ENCODE data around the gene USP21. TPM values are rescaled to one million over a fixed set of nuclear protein-coding genes. Genes with fewer than 3 reads are reported as not detected.
A peak's percentile ranks its signal among the peaks of the same experiment; 100 is the strongest.

Gene USP21
- total RNA-seq (2016; rRNA removed; fragmentation: Illumina TruSeq; extraction: Trizol) (7.4 and 10.1 TPM in 2 replicates), polyA plus RNA-seq (2011; rRNA removed) (31.0 and 33.1 TPM in 2 replicates), polyA minus RNA-seq (2011; rRNA and poly(A)+ RNA removed; ENCODE audit: low replicate concordance) (21.0 and 31.8 TPM in 2 replicates), Bru-seq, nascent RNA (percentile 70 among the genes with signal in this experiment), BruChase-seq, experiment 1, labeled RNA remaining after a 6-hour chase (percentile 88 among the genes with signal in this experiment), BruChase-seq, experiment 2, labeled RNA remaining after a 2-hour chase (percentile 85 among the genes with signal in this experiment)
- 8.6 and 9.8 TPM in 2 replicates for total RNA-seq (2016; cell fraction: cytosol; rRNA removed; fragmentation: Illumina TruSeq; extraction: Trizol; ENCODE audit: low read depth)
- 6.5 and 10.5 TPM in 2 replicates for total RNA-seq (2016; cell fraction: insoluble cytoplasmic fraction; rRNA removed; fragmentation: Illumina TruSeq; extraction: Trizol)
- 17.0 and 23.7 TPM in 2 replicates for total RNA-seq (2016; cell fraction: membrane; rRNA removed; fragmentation: Illumina TruSeq; extraction: Trizol)
- 17.3 and 17.6 TPM in 2 replicates for total RNA-seq (2016; cell fraction: nucleus; rRNA removed; fragmentation: Illumina TruSeq; extraction: Trizol)
- polyA plus RNA-seq (2011; cell fraction: cytosol; rRNA removed) = 14.0 and 19.2 TPM in 2 replicates
- 157 and 234 TPM in 2 replicates for polyA plus RNA-seq (2011; cell fraction: nucleus; rRNA removed)
- 14.8 and 16.5 TPM in 2 replicates for polyA plus RNA-seq (2012)
- 25.1 and 35.9 TPM in 2 replicates for polyA plus RNA-seq (2016; cell fraction: cytosol; fragmentation: Illumina TruSeq; extraction: Trizol; ENCODE audit: low read depth)
- 15.8 and 21.8 TPM in 2 replicates for polyA plus RNA-seq (2016; cell fraction: insoluble cytoplasmic fraction; fragmentation: Illumina TruSeq; extraction: Trizol; ENCODE audit: low read depth)
- polyA plus RNA-seq (2016; cell fraction: membrane; fragmentation: Illumina TruSeq; extraction: Trizol; ENCODE audit: low read depth) = 48.3 and 50.3 TPM in 2 replicates
- polyA plus RNA-seq (2016; cell fraction: nucleus; fragmentation: Illumina TruSeq; extraction: Trizol; ENCODE audit: insufficient read depth, low read depth) = 65.1 and 67.0 TPM in 2 replicates
- polyA minus RNA-seq (2011; cell fraction: cytosol; rRNA and poly(A)+ RNA removed) = 8.2 and 8.9 TPM in 2 replicates
- polyA minus RNA-seq (2011; cell fraction: nucleus; rRNA and poly(A)+ RNA removed) = 30.3 and 31.9 TPM in 2 replicates
- long read RNA-seq, experiment 1, partial matches to known transcripts = 1 of 13 reads
- long read RNA-seq, experiment 1, other reads (novel, unspliced or antisense) = 5 of 13 reads
- long read RNA-seq, experiment 2, partial matches to known transcripts = 3 of 20 reads
- long read RNA-seq, experiment 2, other reads (novel, unspliced or antisense) = 9 of 20 reads

DNA sequence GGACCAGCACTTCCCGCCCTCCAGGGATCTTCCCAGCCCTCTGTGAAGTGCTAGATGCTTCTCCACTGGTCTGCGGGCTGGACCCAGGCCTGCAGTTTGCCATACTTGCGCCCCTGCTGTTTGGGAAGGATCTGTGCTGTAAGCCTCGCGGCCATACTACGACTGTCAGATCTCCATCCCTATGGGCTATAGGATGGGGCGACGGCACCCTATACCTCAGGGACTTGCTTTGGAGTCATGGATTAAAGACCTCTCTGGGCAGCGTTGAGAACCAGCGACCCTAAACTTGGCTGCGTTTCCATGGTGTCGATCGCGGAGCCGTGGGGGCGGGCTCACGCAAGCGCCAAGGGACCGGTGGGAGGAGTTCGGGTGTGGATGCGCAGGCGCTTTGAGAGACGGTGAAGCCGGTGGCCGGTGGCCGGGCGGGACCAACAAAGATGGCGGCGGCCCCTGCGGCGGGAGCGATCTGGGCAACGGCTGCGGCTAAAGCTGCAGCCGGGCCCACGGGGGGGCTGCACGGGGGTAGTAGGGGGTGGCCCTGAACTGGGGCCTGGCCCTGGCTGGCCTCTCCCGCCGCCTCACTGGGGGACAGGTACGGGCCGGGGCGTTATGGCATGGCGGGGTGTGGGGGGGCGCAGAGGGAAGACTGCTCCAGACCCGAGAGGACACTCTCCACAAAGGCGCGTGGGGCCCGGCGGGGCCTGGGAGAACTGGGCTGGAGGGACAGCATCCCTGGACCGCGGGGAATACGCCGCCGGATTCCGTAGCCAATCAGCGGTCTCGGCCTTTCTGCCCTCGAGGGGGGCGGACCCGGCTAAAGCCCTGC, at the start of gene USP21:
Gene USP21 (plus strand): TSS at position 414 of the 826 bp plus-strand sequence. CDS start 1,141 bp downstream, outside the sequence.
- peak within 1 kb of the TSS; percentile 97 for H3K4me2 ChIP-seq (ENCODE audit: low read depth, low read length)
- DNase-seq (ENCODE audit: low spot score) (peak; percentile 79), ATAC-seq (peak; percentile 93), FAIRE-seq (peak; percentile 71)
- intact Hi-C loops (cut with micrococcal nuclease; ENCODE audit: unreplicated experiment) (no loop called here), in situ Hi-C loops (cut with HindIII; ENCODE audit: extremely low pct_ligation_motif_present, low pct_unique_long_range_greater_than_20kb) (no loop called here)
- no peaks in the 10 kb centered on the region; a peak in 1 of 5 replicates for H3K27me3 ChIP-seq (ENCODE audit: control insufficient read depth in 1 of 2, insufficient read depth in 2 of 2, low read length in 2 of 2)
- peak within 1 kb of the TSS; percentile 84 to 95 (median 94) for H3K4me3 ChIP-seq (replicated peaks in 1 of 3; ENCODE audit: insufficient read depth in 1 of 3, low read depth in 2 of 3, low read length in 3 of 3)
- ChIA-PET POLR2A (no interaction called here), CTCF (ENCODE audit: low intra/inter-chr PET ratio, low total read pairs) (no interaction called here)
- H3K27ac ChIP-seq (ENCODE audit: extremely low read length, insufficient read depth, low read length) = peak within 1 kb of the TSS; percentile 64
- no peaks in the 10 kb centered on the region for H3K9me3 ChIP-seq (ENCODE audit: low read length)
- 20% methylated on average over 22 of the region's 60 CpGs for WGBS (ENCODE audit: low lambda C conversion rate)
- peaks cover 44% of the 10 kb centered on the region for H3K4me1 ChIP-seq (ENCODE audit: insufficient read depth, low read length)
- peaks cover 11 to 37% of the 10 kb centered on the region in 2 experiments; a peak in 4 of 5 replicates for H3K36me3 ChIP-seq (replicated peaks in 1 of 2; ENCODE audit: control insufficient read depth in 1 of 2, insufficient read depth in 2 of 2, low read length in 2 of 2)
- H2AFZ ChIP-seq (ENCODE audit: low read length) = peak within 1 kb of the TSS; percentile 59
- peak within 1 kb of the TSS; percentile 91 for H3K9ac ChIP-seq (ENCODE audit: insufficient read depth, low read depth, low read length)
- no peaks in the 10 kb centered on the region for H4K20me1 ChIP-seq (ENCODE audit: insufficient read depth, low read length)
- peaks cover 15% of the 10 kb centered on the region for H3K79me2 ChIP-seq (ENCODE audit: insufficient read depth, low read length)
- no TSS peak for BruUV-seq (replicated peaks)
- TF ChIP-seq, protein P1, sequence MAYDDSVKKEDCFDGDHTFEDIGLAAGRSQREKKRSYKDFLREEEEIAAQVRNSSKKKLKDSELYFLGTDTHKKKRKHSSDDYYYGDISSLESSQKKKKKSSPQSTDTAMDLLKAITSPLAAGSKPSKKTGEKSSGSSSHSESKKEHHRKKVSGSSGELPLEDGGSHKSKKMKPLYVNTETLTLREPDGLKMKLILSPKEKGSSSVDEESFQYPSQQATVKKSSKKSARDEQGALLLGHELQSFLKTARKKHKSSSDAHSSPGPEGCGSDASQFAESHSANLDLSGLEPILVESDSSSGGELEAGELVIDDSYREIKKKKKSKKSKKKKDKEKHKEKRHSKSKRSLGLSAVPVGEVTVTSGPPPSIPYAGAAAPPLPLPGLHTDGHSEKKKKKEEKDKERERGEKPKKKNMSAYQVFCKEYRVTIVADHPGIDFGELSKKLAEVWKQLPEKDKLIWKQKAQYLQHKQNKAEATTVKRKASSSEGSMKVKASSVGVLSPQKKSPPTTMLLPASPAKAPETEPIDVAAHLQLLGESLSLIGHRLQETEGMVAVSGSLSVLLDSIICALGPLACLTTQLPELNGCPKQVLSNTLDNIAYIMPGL (CRISPR knock-in tag; IDR thresholded peaks at IDR 0.05; ENCODE audit: borderline replicate concordance in 1 of 2, low read depth in 1 of 2) = peak in 1 of 2 experiments; percentile 70; a peak in 2 of 4 replicates
- no peak for TF ChIP-seq MTF2 (CRISPR knock-in tag; IDR thresholded peaks at IDR 0.05; ENCODE audit: borderline replicate concordance)
- TF ChIP-seq, protein P2, sequence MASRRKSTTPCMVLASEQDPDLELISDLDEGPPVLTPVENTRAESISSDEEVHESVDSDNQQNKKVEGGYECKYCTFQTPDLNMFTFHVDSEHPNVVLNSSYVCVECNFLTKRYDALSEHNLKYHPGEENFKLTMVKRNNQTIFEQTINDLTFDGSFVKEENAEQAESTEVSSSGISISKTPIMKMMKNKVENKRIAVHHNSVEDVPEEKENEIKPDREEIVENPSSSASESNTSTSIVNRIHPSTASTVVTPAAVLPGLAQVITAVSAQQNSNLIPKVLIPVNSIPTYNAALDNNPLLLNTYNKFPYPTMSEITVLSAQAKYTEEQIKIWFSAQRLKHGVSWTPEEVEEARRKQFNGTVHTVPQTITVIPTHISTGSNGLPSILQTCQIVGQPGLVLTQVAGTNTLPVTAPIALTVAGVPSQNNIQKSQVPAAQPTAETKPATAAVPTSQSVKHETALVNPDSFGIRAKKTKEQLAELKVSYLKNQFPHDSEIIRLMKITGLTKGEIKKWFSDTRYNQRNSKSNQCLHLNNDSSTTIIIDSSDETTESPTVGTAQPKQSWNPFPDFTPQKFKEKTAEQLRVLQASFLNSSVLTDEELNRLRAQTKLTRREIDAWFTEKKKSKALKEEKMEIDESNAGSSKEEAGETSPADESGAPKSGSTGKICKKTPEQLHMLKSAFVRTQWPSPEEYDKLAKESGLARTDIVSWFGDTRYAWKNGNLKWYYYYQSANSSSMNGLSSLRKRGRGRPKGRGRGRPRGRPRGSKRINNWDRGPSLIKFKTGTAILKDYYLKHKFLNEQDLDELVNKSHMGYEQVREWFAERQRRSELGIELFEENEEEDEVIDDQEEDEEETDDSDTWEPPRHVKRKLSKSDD (CRISPR knock-in tag; IDR thresholded peaks at IDR 0.05; ENCODE audit: low read depth) = peak; percentile 76; the same call in 1 of the 2 replicates
- no peak for TF ChIP-seq ZBTB8A (CRISPR knock-in tag; IDR thresholded peaks at IDR 0.05; ENCODE audit: borderline replicate concordance, low read depth)
- TF ChIP-seq NFATC3 (CRISPR knock-in tag; IDR thresholded peaks at IDR 0.05) = no peak
- TF ChIP-seq ZNF670 (CRISPR knock-in tag; IDR thresholded peaks at IDR 0.05; ENCODE audit: borderline replicate concordance) = peak; percentile 46; the same call in 1 of the 2 replicates
- TF ChIP-seq NFE2L2 (IDR thresholded peaks at IDR 0.05; ENCODE audit: low read length) = no peak
- TF ChIP-seq, protein P3, sequence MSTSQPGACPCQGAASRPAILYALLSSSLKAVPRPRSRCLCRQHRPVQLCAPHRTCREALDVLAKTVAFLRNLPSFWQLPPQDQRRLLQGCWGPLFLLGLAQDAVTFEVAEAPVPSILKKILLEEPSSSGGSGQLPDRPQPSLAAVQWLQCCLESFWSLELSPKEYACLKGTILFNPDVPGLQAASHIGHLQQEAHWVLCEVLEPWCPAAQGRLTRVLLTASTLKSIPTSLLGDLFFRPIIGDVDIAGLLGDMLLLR (CRISPR knock-in tag; IDR thresholded peaks at IDR 0.05) = no peak
- TF ChIP-seq ZNF816 (CRISPR knock-in tag; IDR thresholded peaks at IDR 0.05; ENCODE audit: borderline replicate concordance) = no peak
- peak; percentile 13; the same call in 1 of the 2 replicates for TF ChIP-seq ZNF678 (CRISPR knock-in tag; IDR thresholded peaks at IDR 0.05)
- no peak for TF ChIP-seq TBX3 (IDR thresholded peaks at IDR 0.05; ENCODE audit: borderline replicate concordance)
